Hematopoietic multipotent progenitor cell (in vitro differentiated cells): Measurements from ENCODE around the gene SECISBP2L. TPM values are rescaled to one million over a fixed set of nuclear protein-coding genes. Genes with fewer than 3 reads are reported as not detected.
"Not testable (repeated sequence)": the region's sequence is repeated elsewhere in the genome, so short reads cannot be mapped to it uniquely, and the experiment has no call there.

Source experiments
- DNase-seq, 3 donors: peaks; one replicate each; pipeline ENCODE4 v3.0.0-alpha.2; 2011 to 2015; ENCODE audit warnings: low read depth in 2 of 3, low spot score in 2 of 3
- total RNA-seq: library from RNA; depleted of rRNA; stranded (reverse); fragments of >200 nt; gene quantifications from one replicate; pipeline ENCODE4 v1.2.3, GENCODE V29; 2012

Gene SECISBP2L, protein sequence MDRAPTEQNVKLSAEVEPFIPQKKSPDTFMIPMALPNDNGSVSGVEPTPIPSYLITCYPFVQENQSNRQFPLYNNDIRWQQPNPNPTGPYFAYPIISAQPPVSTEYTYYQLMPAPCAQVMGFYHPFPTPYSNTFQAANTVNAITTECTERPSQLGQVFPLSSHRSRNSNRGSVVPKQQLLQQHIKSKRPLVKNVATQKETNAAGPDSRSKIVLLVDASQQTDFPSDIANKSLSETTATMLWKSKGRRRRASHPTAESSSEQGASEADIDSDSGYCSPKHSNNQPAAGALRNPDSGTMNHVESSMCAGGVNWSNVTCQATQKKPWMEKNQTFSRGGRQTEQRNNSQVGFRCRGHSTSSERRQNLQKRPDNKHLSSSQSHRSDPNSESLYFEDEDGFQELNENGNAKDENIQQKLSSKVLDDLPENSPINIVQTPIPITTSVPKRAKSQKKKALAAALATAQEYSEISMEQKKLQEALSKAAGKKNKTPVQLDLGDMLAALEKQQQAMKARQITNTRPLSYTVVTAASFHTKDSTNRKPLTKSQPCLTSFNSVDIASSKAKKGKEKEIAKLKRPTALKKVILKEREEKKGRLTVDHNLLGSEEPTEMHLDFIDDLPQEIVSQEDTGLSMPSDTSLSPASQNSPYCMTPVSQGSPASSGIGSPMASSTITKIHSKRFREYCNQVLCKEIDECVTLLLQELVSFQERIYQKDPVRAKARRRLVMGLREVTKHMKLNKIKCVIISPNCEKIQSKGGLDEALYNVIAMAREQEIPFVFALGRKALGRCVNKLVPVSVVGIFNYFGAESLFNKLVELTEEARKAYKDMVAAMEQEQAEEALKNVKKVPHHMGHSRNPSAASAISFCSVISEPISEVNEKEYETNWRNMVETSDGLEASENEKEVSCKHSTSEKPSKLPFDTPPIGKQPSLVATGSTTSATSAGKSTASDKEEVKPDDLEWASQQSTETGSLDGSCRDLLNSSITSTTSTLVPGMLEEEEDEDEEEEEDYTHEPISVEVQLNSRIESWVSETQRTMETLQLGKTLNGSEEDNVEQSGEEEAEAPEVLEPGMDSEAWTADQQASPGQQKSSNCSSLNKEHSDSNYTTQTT
- total RNA-seq, result 22.4 TPM

DNA sequence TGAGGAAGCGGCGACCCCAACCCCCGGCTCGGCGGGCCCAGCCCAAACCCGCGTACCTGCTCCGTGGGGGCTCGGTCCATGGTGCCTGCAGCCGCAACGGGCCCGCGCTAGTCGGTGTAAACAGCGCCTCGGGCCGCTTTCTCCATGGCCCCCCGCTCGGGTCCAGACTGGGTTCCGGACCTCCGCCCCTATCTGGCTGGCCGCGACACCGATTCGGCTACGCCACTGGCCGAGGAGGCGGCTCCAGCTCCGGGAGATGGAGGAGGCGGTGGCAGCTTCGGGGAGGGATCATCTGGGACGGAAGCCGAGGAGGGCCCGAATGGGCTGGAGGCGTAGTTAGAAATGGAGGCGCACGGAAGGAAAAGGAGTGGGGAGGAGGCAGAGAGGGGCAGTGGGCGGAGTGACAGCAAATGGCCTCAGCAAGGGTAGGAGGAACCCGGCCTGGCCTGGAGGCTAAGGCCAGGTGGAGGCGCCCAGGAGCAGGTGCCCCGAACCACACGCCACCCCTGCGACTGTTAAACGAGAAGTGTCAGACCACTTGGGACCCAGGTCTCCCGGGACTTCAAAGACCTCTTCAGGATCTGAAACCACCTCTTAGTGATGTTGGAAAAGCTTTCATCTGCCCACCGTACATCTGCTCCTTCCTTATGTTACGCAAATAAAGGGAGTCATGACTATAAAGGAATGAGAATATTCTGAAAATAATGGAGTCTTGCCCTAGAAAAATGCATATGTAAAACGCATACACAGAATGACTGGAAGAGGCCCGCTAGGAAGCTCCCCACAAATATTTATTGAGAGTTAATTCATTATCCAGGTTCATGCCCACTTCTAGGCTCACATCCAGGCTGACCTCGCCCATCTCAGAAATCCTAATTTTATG lies at the start of gene SECISBP2L:
SECISBP2L (minus strand) TSS at position 227 of the 883 bp plus-strand sequence; CDS start at position 80, 147 bp downstream.
- peak; percentile 74 to 97 (median 96) for DNase-seq

DNA sequence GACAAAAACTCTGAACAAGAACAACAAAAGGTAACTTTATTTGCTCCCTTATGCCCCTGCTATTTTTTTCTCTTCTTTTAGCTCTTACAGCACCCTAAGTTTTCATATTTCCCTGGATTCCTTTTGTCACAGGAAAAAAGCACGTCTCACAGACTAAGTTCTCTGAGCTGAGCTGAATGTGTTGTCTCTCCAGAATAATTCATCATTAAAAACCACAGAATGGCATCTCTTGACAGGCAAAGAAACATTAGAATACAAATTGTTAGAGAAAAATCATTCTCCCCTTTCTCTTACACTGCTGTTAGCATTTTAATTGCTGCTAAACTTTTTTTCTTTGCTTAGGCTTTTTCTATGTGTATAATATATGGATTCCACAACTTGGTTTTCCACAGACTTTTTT lies 48.7 kb upstream of the SECISBP2L start:
- no peak for DNase-seq

DNA sequence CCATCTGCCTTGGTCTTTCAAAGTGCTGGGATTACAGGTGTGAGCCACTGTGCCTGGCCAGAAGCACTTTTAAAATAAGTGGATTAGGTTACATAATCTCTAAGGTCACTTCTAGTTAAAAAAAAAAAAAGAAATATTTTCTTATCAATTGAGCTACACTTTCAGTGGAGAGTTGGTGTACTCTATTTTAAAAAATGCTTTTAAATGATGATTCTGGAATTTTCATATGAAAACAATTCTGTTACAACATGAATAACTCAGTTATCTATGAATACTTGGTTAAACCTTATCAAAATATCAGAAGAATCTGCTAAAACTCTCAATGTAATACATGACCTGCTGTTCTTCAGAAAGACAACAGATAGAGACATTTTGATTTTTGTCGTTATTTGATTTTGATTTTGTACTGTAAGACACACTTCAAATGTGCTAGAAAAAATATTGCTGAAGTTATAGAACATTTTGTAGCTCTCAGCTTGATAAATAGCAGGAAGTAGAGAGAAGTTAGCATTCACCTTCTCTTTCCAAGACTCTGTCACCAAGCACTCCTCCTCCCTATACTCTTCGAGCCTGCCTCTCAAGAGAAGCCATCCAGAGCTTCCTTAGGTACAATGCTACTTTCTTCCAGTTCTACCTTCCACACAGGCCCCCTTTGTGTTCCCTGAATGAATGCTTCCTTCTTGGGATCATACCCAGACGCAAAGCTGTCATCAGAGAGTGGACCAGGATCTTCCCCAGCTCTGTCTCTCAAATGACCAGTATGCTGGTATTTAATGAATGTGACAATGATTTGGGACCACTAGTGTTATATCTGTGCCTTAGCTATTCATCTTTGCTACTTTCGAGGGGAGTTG lies 47.2 kb upstream of the SECISBP2L start:
- no peak for DNase-seq

DNA sequence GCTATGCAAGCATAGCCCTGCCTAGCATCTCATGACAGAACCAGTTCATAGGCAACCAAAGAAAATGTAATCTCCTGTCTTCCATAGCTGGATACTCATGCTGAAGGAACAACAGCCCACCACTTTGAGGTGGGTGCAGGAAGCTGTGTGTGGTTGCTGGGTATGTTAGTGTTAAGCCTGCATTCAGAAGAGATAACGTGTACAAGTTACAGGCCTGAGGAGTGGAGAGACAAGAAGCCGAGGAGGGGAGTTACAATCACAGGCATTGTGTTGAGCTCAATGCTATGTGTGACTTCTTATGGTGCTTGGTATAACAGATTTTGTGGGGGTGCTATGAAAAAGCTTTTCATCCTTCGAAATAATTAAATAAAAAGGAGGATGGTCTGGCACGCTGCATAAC lies 42.8 kb upstream of the SECISBP2L start:
- DNase-seq, result no peak

DNA sequence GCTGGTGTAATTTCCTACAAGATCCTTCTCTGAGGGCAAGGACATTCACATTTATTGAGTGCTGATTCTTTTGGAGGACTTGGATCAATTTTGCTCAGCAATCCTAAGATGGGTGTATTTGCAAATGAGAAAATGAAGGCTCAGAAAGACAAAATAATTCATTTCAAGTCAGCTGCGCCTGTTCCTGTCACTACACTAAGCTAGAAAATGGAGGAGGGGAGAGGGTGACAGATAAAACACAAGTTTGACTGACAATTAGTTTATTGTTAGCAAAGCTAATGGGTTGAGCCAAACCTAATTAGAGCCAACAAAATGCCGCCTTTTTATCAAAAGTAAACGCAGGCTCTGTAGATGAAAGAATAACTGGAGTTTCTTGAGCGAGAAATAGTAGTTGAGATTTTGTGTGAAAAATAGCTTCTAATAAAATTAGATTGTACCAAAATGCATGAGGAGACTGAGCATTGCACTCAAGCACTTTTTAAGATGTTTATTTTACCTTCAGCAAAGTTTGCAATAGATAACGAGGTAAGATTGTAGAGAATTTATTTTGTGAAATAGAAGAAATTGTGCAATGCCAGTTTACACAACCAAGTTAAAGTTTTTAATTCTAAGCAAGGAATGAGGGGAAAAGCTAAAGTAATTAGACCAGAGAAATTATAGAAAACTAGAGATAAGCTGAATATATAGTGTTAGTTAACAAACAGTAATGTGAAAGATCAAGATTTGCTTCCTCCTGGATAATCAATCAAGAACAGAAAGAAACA lies 39.6 kb upstream of the SECISBP2L start:
- DNase-seq, result no peak

DNA sequence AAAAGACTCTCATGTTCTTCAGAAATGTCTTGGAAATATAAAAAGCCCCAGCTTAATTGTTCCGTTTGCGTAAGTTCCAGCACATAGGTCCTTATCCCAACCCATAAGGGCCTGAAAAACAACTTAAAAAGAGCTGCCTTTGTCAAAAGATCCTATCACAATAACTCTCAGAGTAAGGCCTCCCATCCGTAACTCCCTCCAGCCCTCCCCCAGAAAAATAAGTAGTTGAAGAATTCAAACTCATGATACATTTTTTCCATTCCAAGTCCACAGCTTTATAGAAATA lies 38.0 kb upstream of the SECISBP2L start:
- DNase-seq, result no peak

DNA sequence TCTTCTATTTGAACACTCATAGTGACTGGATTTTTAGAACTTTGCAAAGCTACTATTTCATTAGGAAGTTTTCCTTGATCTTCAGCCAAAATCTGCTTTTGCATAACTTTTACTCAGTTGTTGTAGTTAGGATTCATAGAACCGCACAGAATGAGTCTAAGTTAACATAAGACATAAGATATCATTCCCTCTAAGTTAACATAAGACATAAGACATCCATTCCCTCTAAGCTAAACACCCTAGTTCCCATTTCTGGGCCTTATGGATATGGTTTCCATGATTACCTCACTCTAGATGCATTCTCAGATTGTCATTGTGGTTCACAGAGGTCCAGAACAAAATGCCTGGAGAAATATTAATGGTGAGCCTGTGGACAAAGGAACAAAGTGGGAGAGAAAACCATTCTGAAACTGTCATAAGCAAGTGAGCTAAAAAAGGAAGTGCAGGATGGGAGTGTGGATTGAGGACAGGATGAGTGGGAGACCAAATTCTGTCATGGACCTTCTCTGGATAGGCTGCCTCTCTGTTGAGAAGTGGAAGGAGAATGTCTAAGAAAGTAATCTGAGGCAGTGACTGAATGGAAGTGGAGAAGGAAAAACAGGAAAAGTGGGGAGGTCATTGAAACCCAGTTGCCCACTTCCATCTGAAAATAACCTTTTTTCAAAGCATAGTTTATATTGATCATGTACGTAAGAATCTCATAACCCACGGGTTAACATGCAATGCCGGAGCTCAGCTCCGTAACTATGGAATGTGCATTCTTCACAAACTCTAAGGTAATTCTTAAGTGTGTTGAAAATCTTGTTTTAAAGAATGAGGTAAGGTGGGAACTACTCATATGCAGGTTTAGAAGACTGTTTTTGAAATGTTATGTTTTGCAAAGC lies 37.4 kb upstream of the SECISBP2L start:
- DNase-seq, result no peak

DNA sequence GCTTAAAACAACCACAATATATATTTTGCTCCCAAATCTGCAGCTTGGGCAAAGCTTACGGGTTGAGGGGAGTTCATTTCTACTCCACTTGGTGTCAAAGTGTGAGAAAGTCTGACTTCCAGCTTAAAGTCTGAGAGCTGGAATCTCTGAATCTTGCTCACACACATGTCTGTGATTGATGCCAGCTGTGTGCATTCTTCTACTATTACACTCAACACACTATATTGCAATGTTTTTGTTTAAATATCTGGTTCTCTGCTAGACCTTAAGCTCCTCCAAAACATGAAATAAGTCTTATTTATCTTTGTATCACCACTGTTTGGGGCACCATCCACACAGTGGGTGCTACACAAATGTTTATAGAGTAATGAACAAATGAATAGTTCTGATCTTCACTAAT lies 36.7 kb upstream of the SECISBP2L start:
- DNase-seq, result no peak

DNA sequence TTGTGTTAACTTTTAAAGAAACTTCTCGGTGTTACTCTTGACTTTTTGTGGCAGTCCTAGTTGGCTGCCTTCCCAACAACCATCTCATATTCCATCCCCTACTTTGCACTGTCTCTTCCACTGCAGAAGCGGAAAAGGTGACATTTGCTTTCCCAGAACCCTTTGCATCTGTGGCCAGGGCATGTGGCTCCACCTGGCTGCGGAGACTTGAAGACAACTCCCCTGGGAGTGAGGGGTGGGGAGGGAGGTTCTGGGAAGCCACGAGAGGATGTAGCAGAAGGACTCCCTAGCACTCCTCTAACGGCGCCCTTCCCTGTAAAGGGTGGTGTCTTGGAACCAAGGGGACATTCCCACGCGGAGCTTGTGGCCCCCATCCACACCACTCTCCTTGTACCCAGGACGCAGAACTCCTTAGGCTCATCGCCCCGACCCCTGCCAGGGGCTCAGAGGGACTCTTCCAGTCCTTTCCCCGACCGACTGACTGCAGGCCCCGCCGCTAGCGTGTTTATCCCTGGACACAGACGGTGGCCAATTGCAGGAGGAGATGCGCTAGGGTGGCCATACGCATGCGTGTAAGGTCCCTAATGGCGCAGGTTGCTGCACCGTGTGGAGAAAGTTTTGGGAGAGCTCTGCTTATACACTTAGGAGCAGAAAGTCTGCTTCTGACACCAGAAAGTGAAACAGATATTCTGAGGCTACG lies 33.2 kb upstream of the SECISBP2L start:
- DNase-seq, result no peak

DNA sequence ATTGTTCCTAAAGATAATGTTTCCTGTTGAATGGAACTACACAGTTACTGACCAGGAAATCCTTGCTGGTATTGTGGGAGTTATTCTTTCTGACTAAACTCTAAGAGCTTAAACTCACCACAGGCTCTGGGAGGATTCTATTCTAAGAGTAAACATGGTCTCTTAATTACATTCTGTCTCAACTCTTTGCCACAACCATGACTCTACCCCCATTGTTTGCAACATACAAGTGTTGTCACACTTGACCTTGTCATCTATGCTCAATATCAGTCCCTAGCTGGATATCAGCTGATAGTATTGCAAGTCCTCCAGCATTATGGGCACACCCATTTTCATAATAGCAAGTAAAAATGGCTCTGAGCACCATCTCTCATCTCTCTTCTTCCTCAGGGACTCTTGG lies 29.6 kb upstream of the SECISBP2L start:
- no peak for DNase-seq

DNA sequence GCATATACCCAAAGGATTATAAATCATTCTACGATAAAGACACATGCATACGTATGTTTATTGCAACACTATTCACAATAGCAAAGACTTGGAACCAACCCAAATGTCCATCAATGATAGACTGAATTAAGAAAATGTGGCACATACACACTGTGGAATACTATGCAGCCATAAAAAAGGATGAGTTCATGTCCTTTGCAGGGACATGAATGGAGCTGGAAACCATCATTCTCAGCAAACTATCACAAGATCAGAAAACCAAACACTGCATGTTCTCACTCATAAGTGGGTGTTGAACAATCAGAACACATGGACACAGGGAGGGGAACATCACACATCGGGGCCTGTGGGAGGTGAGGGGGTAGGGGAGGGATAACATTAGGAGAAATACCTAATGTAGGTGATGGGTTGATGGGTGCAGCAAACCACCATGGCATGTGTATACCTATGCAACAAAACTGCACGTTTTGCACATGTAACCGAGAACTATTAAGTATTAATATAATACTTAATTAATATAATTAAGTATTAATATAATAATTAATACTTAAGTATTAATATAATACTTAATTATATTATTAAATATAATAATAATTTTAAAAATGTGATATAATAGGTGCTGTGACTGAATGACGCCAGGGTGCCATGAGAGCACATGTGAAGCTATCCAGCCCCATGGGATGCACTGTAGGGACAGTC lies 28.5 kb upstream of the SECISBP2L start:
- not testable (repeated sequence) for DNase-seq

DNA sequence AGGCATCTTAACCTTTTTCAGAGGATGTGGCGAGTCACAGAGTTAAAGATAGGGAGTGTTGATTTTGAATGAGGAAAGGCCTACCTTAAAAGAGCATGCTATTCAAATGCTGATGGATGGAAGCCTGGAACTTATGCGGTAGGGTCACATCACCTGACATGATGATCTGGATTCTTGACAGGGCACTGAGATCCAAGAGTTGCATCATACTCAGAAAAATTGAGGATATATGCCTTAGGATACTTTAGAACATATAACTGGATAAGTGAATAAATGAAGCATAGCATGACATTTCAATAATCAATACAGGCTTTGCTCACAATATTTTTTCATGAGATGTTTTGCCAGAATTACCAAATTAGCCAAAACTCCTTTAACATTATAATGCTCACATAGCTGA lies 20.1 kb upstream of the SECISBP2L start:
- no peak for DNase-seq

DNA sequence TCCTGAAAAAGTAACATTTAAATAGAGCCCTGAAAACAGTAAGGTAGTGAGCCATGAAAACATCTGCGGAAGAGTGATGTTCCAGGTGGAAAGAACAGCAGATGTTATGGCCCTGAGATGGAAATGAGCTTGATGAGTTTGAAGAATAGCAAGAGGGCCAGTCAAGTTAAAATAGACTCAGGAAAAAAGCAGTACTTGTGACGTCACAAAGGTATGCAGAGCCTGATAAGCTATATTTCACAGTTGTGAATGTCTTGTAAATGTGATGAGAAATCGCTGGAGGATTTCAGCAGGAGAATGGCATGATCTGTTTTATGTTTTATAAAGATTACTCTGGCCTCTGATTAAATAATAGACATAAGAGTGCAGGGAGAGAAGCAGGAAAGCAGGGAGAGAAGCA lies 18.6 kb upstream of the SECISBP2L start:
- no peak for DNase-seq

DNA sequence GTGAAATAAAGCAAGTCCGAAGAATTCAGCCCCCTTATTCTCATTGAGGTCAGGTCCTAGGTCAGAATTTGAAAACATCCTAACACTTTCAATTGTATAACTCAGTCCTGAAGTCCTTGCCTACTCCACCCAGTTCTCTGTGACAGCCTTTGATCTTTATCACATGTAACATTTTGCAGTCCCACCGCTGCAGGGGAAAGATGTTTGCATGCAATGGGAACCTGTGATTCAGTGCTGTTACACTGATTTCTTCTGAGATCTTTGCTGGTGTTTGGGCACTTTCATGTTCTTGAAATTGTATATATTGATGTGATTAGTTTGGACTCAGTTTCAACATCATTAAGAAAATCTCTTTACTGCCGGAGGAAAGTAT lies 18.0 kb upstream of the SECISBP2L start:
- DNase-seq, result no peak

DNA sequence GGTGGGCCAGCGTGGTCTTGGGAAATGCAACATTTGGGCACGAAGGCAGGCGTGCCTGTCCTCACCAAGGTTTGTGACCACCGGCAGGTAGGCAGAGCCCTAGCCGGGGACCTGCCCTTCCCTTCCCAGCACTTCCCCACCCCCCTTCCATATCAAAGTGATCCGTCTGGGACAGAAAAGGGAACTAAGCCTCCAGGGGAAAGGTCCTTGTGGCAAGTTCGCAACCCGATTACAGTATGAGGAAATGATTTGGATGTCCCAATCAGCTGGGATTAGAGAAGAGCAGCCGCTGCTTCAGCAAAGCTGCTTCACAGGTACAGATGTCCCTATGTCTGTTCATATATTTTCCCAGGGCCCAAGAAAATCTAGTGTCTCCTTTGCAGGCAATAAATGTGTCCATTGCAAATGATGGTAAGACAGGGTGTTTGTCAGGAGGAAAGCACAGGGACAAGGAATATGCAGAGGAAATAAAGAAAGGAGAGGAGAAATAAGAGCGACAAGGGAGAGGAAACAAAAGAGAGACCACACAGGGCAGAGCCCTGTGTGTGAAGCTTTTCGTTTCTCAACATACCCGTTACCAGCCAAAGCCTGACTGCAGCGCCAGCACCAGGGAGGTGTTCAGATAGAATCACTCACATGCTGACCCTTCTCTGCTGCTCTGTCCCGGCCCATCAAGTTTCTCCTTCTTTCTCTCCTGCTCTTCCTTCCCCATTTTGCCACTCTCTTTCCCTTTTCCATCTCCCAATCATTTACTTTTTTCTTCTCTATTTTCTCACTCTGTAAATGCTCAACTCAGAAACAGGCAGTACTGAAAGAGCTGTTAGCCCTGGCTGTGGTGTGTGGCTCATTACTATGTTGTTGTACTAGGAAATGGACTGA lies 17.4 kb upstream of the SECISBP2L start:
- peak in 1 of 3 donors; percentile 5 for DNase-seq

DNA sequence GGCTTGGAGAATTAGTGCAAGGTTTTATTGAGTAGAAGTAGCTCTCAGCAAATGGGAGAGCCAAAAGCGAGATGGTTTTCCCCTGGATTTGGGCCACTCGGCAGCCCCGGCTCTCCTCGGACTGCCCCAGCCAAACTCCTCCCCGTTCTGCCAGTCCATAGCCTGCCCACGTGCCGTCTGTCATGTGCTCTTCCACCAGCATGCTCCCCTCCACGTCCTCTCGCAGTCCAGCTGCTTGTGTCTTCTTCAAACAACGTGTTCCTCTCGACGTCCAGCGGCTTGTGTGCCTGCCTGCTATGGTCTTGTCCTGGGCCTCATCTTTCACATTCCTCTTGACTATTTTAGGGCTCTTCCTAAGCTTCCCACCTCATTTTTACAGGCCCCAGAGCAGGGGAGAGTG lies 16.7 kb upstream of the SECISBP2L start:
- no peak for DNase-seq
